ENCODE results near the gene GRAMD1B. TPM values are rescaled to one million over a fixed set of nuclear protein-coding genes. Genes with fewer than 3 reads are reported as not detected.
A peak's percentile ranks its signal among the peaks of the same experiment; 100 is the strongest.

Gene GRAMD1B
- total RNA-seq, 4 donors from 2014 or later: 27.5 to 37.2 (median 30.6) TPM

GRCh38 chr11:123521001-123521400 lies 90.9 kb downstream of the GRAMD1B start:
- peaks cover 0 to 14% (median 0%) of the 10 kb centered on the region in 4 donors for H3K4me1 ChIP-seq
- DNase-seq (ENCODE audit: low spot score in 2 of 2): no peak
- no peak overlapping the region for H3K27ac ChIP-seq
- WGBS, 2 donors: 83 to 88% methylated on average over 3 of the region's 3 CpGs
- no peak overlapping the region for H3K4me3 ChIP-seq
- H3K36me3 ChIP-seq: no peaks in the 10 kb centered on the region
- H3K9me3 ChIP-seq: no peaks in the 10 kb centered on the region
- TF ChIP-seq EP300 (IDR thresholded peaks at IDR 0.05) (no peak), POLR2A (IDR thresholded peaks at IDR 0.05) (no peak), CTCF (IDR thresholded peaks at IDR 0.05) (no peak)
- no peaks in the 10 kb centered on the region for H3K27me3 ChIP-seq

- Histone ChIP-seq H3K4me3 (no peak overlapping the region), H3K9me3 (no peaks in the 10 kb centered on the region), H3K27me3 (no peaks in the 10 kb centered on the region), H3K27ac (no peak overlapping the region), H3K36me3 (no peaks in the 10 kb centered on the region), H3K4me1 (peaks cover 0 to 19% (median 0%) of the 10 kb centered on the region in 4 donors)
- no peak for DNase-seq (ENCODE audit: low spot score in 2 of 2)
- 76 to 79% methylated on average over 3 of the region's 3 CpGs for WGBS, 2 donors
- no peak for TF ChIP-seq CTCF (IDR thresholded peaks at IDR 0.05)
- TF ChIP-seq POLR2A (IDR thresholded peaks at IDR 0.05): no peak
- no peak for TF ChIP-seq EP300 (IDR thresholded peaks at IDR 0.05)
Measured at GRCh38 chr11:123521930-123522329, 91.9 kb downstream of the GRAMD1B start.

GRCh38 chr11:123523539-123523938 lies 93.5 kb downstream of the GRAMD1B start:
- Histone ChIP-seq H3K4me3 (no peak overlapping the region), H3K27ac (no peak overlapping the region), H3K27me3 (no peaks in the 10 kb centered on the region), H3K9me3 (no peaks in the 10 kb centered on the region), H3K36me3 (no peaks in the 10 kb centered on the region), H3K4me1 (peaks cover 0 to 17% (median 0%) of the 10 kb centered on the region in 4 donors)
- no peak for TF ChIP-seq CTCF (IDR thresholded peaks at IDR 0.05)
- no peak for TF ChIP-seq EP300 (IDR thresholded peaks at IDR 0.05)
- no peak for TF ChIP-seq POLR2A (IDR thresholded peaks at IDR 0.05)
- 71 to 76% methylated on average over 2 of the region's 2 CpGs for WGBS, 2 donors
- DNase-seq (ENCODE audit: low spot score in 2 of 2): no peak

GRCh38 chr11:123525097-123525496 lies 95.0 kb downstream of the GRAMD1B start:
- peaks cover 0 to 9% (median 0%) of the 10 kb centered on the region in 4 donors for H3K4me1 ChIP-seq
- no peaks in the 10 kb centered on the region for H3K27me3 ChIP-seq
- no peaks in the 10 kb centered on the region for H3K36me3 ChIP-seq
- no peak for TF ChIP-seq EP300 (IDR thresholded peaks at IDR 0.05)
- no peak for TF ChIP-seq POLR2A (IDR thresholded peaks at IDR 0.05)
- TF ChIP-seq CTCF (IDR thresholded peaks at IDR 0.05): no peak
- peak overlapping the region in 3 of 4 donors; percentile 23 to 64 (median 61) for H3K27ac ChIP-seq
- peak overlapping the region in 2 of 4 donors; percentile 31 to 38 for H3K4me3 ChIP-seq
- no peak for DNase-seq (ENCODE audit: low spot score in 2 of 2)
- WGBS, 2 donors: 38 to 40% methylated on average over 2 to 7 of the region's 7 CpGs
- no peaks in the 10 kb centered on the region for H3K9me3 ChIP-seq

- H3K4me3 ChIP-seq: peak overlapping the region in 3 of 4 donors; percentile 18 to 38 (median 31)
- no peak for TF ChIP-seq CTCF (IDR thresholded peaks at IDR 0.05)
- TF ChIP-seq POLR2A (IDR thresholded peaks at IDR 0.05): no peak
- TF ChIP-seq EP300 (IDR thresholded peaks at IDR 0.05): no peak
Measured at GRCh38 chr11:123525511-123525918, 95.4 kb downstream of the GRAMD1B start.

More at GRCh38 chr11:123525511-123525918, 95.4 kb downstream of the GRAMD1B start:
- no peaks in the 10 kb centered on the region for H3K36me3 ChIP-seq
- no peaks in the 10 kb centered on the region for H3K9me3 ChIP-seq
- no peak for DNase-seq (ENCODE audit: low spot score in 2 of 2)
- H3K27ac ChIP-seq: peak overlapping the region in 3 of 4 donors; percentile 23 to 64 (median 61)
- H3K4me1 ChIP-seq: peaks cover 0 to 9% (median 0%) of the 10 kb centered on the region in 4 donors
- WGBS, 2 donors: 41 to 53% methylated on average over 10 to 11 of the region's 11 CpGs
- H3K27me3 ChIP-seq: no peaks in the 10 kb centered on the region

Data from tibial nerve (tissue), 4 donors.